ENCODE data around the gene CDH23. TPM values are rescaled to one million over a fixed set of nuclear protein-coding genes. Genes with fewer than 3 reads are reported as not detected.

Gene CDH23
- total RNA-seq, 4 donors from 2014 or later = 14.4 to 29.6 (median 19.7) TPM

DNA sequence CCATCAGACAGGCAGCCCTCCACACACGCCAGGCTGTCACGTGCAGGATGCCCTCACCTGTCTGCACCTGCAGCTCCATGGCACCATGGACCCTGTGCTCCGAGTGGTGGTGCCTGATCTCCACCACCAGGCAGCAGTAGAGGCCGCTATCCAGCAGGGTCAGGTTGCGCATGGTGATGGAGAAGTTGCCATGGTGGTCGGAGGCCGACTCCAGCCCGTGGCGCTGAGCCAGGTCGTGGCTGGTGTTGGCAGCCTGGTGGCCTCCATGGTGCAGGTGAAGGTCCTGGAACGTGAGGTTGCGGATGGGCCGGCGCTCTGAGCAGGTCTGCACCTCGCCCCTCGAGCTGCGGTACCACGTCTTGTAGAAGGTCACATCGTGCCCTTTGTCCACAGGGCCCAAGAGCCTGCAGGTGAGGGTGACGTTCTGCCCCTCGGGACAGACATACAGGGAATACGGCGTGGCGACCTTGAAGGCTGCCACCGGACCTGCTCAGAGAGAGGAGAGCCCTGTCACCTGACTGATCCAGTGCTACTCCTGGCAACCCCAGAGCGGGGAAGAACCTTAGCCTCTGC is 364.9 kb downstream of the CDH23 start:
- TF ChIP-seq POLR2AphosphoS5 (IDR thresholded peaks at IDR 0.05) = no peak
- TF ChIP-seq, protein P1, sequence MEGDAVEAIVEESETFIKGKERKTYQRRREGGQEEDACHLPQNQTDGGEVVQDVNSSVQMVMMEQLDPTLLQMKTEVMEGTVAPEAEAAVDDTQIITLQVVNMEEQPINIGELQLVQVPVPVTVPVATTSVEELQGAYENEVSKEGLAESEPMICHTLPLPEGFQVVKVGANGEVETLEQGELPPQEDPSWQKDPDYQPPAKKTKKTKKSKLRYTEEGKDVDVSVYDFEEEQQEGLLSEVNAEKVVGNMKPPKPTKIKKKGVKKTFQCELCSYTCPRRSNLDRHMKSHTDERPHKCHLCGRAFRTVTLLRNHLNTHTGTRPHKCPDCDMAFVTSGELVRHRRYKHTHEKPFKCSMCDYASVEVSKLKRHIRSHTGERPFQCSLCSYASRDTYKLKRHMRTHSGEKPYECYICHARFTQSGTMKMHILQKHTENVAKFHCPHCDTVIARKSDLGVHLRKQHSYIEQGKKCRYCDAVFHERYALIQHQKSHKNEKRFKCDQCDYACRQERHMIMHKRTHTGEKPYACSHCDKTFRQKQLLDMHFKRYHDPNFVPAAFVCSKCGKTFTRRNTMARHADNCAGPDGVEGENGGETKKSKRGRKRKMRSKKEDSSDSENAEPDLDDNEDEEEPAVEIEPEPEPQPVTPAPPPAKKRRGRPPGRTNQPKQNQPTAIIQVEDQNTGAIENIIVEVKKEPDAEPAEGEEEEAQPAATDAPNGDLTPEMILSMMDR (IDR thresholded peaks at IDR 0.05) = no peak
- no peak for TF ChIP-seq EP300 (IDR thresholded peaks at IDR 0.05)
- TF ChIP-seq POLR2A (IDR thresholded peaks at IDR 0.05; ENCODE audit: low read depth) = no peak
- Histone ChIP-seq H3K36me3 (peaks cover 9 to 63% (median 55%) of the 10 kb centered on the region in 4 donors), H3K9me3 (no peaks in the 10 kb centered on the region), H3K27ac (replicated peaks in 1 of 4) (no peak overlapping the region), H3K4me1 (peaks cover 70 to 80% (median 74%) of the 10 kb centered on the region in 4 donors), H3K4me3 (no peak overlapping the region), H3K27me3 (no peaks in the 10 kb centered on the region)
- intact Hi-C loops (cut with DNase I) = no loop called here
- DNase-seq (ENCODE audit: extremely low spot score) = no peak
- WGBS = 89% methylated on average over 6 of the region's 26 CpGs

DNA sequence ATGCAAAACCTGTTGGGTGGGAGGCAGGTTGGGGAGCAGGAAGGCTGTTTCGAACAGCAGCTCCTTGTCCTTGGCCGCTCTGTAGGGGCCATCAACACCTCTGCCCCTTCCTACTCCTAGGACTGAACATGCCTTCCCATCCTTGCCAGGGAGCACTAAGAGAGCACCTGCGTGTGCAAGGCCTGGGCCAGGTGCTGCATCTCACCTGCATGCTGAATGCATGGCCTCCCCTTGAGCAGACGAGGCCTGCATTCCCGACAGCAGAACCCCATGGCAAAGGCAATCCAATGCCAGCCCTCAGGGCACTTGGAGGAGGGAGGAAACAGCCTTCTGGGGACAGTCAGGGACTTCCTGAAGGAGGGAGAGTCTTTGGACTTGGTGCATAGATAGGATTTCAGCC is 365.6 kb downstream of the CDH23 start:
- TF ChIP-seq EP300 (IDR thresholded peaks at IDR 0.05) = no peak
- TF ChIP-seq POLR2A (IDR thresholded peaks at IDR 0.05; ENCODE audit: low read depth) = no peak
- no peak for TF ChIP-seq POLR2AphosphoS5 (IDR thresholded peaks at IDR 0.05)
- TF ChIP-seq, protein P1 (IDR thresholded peaks at IDR 0.05) = no peak
- 85% methylated on average over 5 of the region's 5 CpGs for WGBS
- peaks cover 8 to 60% (median 48%) of the 10 kb centered on the region in 4 donors for H3K36me3 ChIP-seq
- no peaks in the 10 kb centered on the region for H3K9me3 ChIP-seq
- peaks cover 72 to 80% (median 76%) of the 10 kb centered on the region in 4 donors for H3K4me1 ChIP-seq
- no peak for DNase-seq (ENCODE audit: extremely low spot score)
- no peaks in the 10 kb centered on the region for H3K27me3 ChIP-seq
- intact Hi-C loops (cut with DNase I) = no loop called here
- H3K4me3 ChIP-seq = no peak overlapping the region
- no peak overlapping the region for H3K27ac ChIP-seq (replicated peaks in 1 of 4)

DNA sequence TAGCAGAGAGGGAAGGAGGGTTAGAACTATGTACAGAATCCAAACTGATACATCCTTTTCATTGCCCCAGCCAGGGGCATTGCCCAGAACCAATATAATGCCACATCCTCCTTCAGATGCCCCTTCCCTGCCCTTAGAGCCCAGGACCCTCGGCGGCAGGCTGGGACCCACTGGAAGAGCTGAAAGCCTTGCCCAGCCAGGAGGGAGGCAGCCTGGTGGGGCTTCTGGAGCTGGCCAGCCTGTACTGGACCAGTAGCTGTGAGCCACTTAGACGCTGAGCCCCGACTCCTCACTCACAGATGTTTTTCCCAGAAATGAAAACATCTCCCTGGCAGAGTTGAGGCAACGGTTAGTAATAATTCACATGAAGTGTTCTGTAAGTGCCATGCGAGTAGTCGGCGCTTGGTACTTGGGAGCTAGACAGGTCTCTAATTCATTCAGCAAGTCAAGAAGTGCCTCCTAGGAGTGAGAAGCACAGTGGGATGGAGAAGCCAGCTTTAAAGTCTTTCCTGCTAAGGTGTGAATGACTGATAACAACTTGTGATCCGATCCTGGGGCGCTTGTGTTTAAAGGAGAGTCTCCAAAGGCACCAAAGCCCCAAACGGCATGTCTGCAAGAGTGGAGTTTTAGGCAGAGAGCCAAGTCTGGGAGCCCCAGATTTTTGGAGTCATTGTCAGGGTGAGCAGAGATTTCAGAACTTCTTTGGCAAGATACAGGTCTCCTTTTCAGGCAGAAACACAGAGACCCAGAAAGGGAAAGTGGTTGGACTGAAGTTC is 366.8 kb downstream of the CDH23 start:
- WGBS = 72% methylated on average over 7 of the region's 11 CpGs
- H3K27ac ChIP-seq (replicated peaks in 1 of 4) = peak overlapping the region; percentile 2 to 98 (median 96)
- no peaks in the 10 kb centered on the region for H3K27me3 ChIP-seq
- H3K4me1 ChIP-seq = peaks cover 74 to 83% (median 82%) of the 10 kb centered on the region in 4 donors
- no peak for DNase-seq (ENCODE audit: extremely low spot score)
- TF ChIP-seq, protein P1 (IDR thresholded peaks at IDR 0.05) = no peak
- H3K9me3 ChIP-seq = no peaks in the 10 kb centered on the region
- intact Hi-C loops (cut with DNase I) = no loop called here
- H3K4me3 ChIP-seq = no peak overlapping the region
- peaks cover 1 to 48% (median 37%) of the 10 kb centered on the region in 4 donors for H3K36me3 ChIP-seq

DNA sequence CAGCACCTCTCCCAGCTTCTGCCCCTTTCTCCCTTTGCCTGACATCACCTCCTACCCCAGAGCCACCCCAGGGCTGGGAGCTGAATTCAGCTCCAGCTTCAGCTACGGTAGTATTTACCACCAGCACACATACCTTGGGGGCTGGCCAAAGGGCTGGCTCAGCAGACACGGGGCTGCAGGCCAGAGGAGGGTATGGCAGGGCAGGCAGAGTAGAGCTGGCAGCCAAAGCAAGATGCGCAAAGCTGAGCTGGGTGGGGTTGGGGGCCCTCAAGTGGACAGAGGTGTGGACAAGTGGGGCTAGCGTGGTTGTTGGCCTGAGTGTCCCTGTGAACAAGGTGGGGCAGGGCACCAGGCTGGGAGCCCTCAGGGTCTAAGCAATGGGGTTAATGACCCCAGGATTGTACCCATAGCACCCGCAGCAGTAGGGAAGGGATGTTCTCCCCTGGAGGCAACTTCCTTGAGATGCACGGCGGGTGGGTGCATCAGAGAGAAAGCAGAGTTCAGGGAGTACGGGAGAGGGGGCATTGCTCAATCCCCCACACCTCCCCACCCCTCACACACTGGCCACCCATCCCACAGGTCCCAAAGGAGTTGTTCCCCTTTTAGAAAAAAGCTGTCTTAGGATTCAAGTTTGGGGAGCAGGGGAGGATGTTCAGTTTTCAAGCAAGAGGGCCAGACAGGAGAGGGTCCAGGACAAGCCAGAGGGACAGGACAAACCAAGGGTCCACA is 368.6 kb downstream of the CDH23 start:
- no peaks in the 10 kb centered on the region for H3K9me3 ChIP-seq
- H3K4me1 ChIP-seq = peaks cover 91 to 100% (median 99%) of the 10 kb centered on the region in 4 donors
- peak overlapping the region in 1 of 4 donors; percentile 19 for H3K4me3 ChIP-seq
- intact Hi-C loops (cut with DNase I) = no loop called here
- H3K36me3 ChIP-seq = peaks cover 0 to 41% (median 25%) of the 10 kb centered on the region in 4 donors
- no peaks in the 10 kb centered on the region for H3K27me3 ChIP-seq
- peak overlapping the region; percentile 94 to 98 (median 96) for H3K27ac ChIP-seq (replicated peaks in 1 of 4)
- TF ChIP-seq, protein P1 (IDR thresholded peaks at IDR 0.05) = no peak
- no peak for TF ChIP-seq POLR2A (IDR thresholded peaks at IDR 0.05; ENCODE audit: low read depth)
- TF ChIP-seq EP300 (IDR thresholded peaks at IDR 0.05) = no peak
- peak; percentile 49 to 54 for TF ChIP-seq POLR2AphosphoS5 (IDR thresholded peaks at IDR 0.05)
- WGBS = 54% methylated on average over 5 of the region's 8 CpGs
- DNase-seq (ENCODE audit: extremely low spot score) = no peak
